HG03354 (cell line): ENCODE data around the gene DPF1.

ENCODE experiments used
- ATAC-seq: cut with Tn5 transposase; IDR thresholded peaks from one replicate; pipeline ENCODE4 v1.9.1; 2021; ENCODE audit warnings: mild to moderate bottlenecking; ENCODE audit not compliant: unreplicated experiment, poor library complexity, severe bottlenecking

The DPF1 gene

DNA sequence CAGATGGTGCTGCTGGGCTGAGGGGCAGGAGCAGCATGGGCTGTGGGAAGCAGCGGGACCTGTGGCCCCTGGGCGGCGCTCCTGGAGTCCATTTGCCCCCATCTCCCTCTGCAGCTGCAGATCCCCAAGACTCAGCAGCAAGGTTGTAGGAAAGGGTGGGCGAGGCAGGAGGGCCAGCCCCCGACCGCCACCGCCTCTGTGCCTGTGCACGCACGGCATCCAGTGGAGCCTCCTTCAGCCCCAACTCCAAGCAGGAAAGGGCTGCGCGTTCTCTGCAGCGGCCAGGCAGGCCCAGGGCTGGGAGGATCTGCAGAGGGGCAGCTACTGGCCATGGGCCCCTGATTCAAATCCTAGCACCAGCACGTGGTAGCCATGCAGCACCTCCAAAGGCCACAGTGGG is 20.8 kb downstream of the DPF1 start:
- ATAC-seq: no peak

- ATAC-seq: no peak
These were observed 21.5 kb downstream of the DPF1 start for GRCh38 chr19:38202504-38202903.

GRCh38 chr19:38201731-38202130 is 22.3 kb downstream of the DPF1 start:
- no peak for ATAC-seq

GRCh38 chr19:38199340-38199739 is 24.7 kb downstream of the DPF1 start:
- no peak for ATAC-seq

DNA sequence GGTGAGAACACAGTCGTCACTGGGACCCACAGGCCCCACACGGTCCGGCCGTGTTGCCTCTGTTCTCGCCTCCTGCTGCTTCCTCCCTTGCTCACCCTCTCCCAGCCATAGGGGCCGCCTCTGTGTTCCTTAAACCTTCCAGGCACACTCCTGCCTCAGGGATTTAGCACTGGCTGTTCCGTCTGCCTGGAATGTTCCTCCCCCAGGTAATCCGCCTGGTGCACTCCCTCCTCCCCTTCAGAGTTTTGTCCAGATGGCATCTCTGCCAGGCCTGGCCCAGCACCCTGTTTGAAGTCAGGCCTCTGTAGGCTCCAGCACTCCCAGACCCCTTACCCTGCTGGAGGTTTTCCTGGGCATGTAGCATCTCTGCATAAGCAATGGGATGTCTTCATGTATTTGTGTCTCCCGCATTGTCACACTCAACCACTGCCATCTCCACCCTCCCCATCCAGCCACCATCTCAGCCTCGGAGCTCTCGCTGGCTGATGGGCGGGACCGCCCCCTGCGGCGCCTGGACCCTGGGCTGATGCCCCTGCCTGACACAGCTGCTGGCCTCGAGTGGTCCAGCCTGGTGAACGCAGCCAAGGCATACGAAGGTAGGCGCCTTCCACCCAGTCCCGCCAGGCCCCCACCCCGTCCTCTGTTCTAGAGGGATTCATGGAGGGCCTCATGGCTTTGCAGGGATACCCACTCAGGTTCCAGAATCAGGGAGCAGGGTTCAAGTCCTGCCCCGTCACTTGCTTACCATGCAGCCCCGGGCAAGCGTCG is 25.9 kb downstream of the DPF1 start:
- no peak for ATAC-seq

DNA sequence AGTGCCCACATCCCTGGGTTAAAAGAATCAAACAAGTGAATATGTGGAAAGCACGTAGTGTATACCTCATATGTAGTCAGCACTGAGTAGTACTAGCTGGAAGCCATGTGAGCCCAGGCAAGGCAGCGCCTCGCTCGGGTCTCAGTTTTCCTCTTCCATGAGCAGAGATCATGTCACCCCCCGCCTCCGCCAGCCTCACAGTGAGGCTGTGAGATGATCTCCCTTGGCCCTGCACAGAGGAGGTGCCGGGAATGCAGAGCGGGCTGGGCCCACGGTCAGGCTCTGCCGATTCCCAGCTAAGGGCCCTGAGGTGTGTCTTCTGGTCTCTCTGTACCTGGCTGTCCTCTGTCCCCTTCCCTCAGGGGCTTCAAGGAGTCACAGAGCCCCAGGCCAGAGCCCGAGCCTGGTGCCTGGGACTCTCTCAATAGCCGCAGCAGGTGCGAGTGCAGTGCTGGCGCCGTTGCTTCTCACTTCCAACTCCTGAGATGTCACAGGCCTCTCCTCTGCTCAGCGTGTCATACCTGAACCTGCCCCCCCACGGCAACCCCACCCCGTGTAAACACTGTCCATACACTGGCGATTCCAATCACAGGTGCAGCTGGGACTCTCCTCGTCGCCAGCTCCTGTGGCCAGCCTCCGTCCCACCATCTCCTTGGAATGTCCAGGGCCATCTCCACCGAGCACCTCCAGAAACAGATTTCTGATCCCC is 26.9 kb downstream of the DPF1 start:
- ATAC-seq: no peak

GRCh38 chr19:38196245-38196837 is 27.7 kb downstream of the DPF1 start:
- no peak for ATAC-seq

GRCh38 chr19:38195237-38195636 is 28.8 kb downstream of the DPF1 start:
- no peak for ATAC-seq

- ATAC-seq: no peak
These were observed 29.8 kb downstream of the DPF1 start for GRCh38 chr19:38194061-38194701.

DNA sequence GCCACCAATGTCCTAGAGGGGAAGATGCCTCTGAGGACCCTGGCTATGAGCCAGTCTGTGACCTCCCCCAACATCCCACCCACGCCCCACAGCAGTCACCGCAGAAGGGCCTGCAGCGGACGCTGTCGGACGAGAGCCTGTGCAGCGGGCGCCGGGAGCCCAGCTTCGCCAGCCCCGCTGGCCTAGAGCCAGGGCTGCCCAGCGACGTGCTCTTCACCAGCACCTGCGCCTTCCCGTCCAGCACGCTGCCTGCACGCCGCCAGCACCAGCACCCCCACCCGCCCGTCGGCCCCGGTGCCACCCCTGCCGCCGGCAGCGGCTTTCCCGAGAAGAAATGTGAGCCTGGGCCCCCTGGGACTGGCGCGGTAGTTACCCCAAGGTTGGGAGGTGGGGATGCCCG is 30.6 kb downstream of the DPF1 start:
- no peak for ATAC-seq

- no peak for ATAC-seq
These were observed 32.3 kb downstream of the DPF1 start for GRCh38 chr19:38191747-38192146.

DNA sequence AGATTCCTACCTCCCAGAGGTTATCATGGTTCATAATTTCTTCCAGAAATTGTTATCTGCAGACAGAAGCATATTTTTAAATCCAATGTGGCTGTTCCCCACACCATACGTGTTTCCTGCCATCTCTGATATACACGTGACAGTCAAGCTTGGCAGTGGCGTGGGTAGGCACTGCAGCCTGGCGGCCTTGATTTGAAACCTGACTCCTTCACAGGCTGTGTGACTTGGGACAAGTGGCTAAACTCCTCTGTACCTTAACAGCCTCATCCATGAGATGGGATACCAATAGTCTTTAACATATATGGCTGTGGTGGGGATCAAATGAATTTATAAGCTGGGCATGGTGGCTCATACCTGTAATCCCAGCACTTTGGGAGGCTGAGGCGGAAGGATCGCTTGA is 33.2 kb downstream of the DPF1 start:
- no peak for ATAC-seq

DNA sequence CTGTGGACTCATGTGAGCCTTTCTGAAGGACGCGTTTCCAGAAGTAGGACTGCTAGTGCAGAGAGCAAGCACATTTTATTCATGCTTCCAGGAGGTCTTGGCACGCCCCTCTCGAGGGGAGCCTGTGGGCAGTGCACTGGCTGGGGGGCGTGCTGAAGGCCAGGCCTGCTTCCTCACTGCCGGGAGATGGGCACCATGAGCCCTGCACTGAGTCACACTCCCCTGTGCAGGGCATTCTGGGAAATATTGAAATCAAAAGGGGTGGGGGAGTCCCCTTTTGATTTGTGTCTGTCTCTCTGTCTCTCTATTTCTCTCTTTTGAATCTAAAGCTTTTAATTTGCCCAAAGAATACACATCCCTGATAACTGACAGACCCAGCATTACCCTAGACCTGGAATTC is 34.0 kb downstream of the DPF1 start:
- ATAC-seq: no peak

DNA sequence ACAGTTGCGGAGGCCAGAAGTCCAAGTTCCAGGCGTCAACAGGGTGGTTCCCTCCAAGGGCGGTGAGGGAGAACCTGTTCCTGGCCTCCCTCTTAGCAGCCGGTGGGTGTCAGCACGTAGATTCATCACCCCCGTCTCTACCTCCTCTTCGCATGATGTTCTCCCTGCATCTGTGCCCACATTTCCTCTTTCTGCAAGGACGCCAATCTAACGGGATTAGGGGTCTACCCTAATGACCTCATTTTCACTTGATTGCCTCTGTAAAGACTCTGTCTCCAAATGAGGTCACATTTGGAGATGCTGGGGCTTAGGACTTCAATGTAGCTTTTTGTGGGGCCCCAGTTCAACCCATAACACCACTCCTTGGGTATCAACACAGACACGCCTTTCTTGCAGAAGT is 38.5 kb downstream of the DPF1 start:
- ATAC-seq: no peak

- no peak for ATAC-seq
These were observed 39.2 kb downstream of the DPF1 start for GRCh38 chr19:38184815-38185214.

- no peak for ATAC-seq
These were observed 40.6 kb downstream of the DPF1 start for GRCh38 chr19:38183251-38183897.

GRCh38 chr19:38182536-38183210 is 41.3 kb downstream of the DPF1 start:
- ATAC-seq: no peak

GRCh38 chr19:38180071-38180470 is 44.0 kb downstream of the DPF1 start:
- no peak for ATAC-seq

DNA sequence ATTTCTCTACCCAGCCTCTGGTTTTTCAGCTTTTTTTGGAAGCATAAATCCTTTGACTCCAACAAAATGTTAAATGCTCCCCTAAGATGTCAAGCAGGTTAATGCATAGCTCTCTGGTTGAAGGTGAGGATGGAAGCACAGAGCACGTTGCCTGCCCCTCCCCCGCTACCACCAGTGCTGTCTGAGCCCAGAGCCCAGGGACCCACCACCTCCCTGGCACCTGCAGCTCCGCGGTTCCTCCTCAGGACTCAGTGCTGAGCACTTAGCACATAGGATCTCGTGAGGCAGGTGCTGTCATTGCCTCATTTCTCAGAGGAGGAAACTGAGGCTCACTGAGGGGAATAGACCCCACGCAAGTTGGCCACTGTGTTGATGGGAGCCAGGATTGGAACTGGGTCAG is 48.6 kb downstream of the DPF1 start:
- no peak for ATAC-seq
